Keratinocyte (primary cell): ENCODE results near the gene RANBP3. TPM values are rescaled to one million over a fixed set of nuclear protein-coding genes. Genes with fewer than 3 reads are reported as not detected.
A peak's percentile ranks its signal among the peaks of the same experiment; 100 is the strongest.

Experiments used
- DNase-seq: peaks from one replicate; pipeline ENCODE4 v3.0.0-alpha.2; 2011; ENCODE audit warnings: low read depth, missing footprints, low spot score
- FAIRE-seq: peaks from 2 replicates; lab custom pipeline; 2011; peaks lifted over from hg19 to GRCh38; lab: Jason Lieb, UNC
- H2AFZ ChIP-seq: 2 replicates; pipeline ENCODE4 v1.6.0; 2012; ENCODE audit warnings: low read length, control low read depth, inconsistent platforms; ENCODE audit not compliant: control insufficient read depth
- H3K27ac ChIP-seq: 2 replicates; pipeline ENCODE4 v1.5.1; 2011; ENCODE audit warnings: low read length; ENCODE audit not compliant: control insufficient read depth, insufficient read depth
- H3K27me3 ChIP-seq: 3 replicates; pipeline ENCODE4 v1.6.0; 2011; ENCODE audit warnings: low read length; ENCODE audit not compliant: control insufficient read depth, insufficient read depth; ENCODE audit errors: extremely low read depth
- H3K36me3 ChIP-seq, 2 experiments: 2 replicates in 1 of 2; 3 replicates in 1 of 2; pipeline ENCODE4 v1.5.1; 2011; ENCODE audit warnings: low read length in 2 of 2, mild to moderate bottlenecking in 1 of 2; ENCODE audit not compliant: control insufficient read depth in 2 of 2, insufficient read depth in 2 of 2; ENCODE audit errors: extremely low read depth in 1 of 2
- H3K4me1 ChIP-seq: 3 replicates; pipeline ENCODE4 v1.5.1; 2011; ENCODE audit warnings: low read length; ENCODE audit not compliant: control insufficient read depth, insufficient read depth; ENCODE audit errors: extremely low read depth
- H3K4me2 ChIP-seq: 3 replicates; pipeline ENCODE4 v1.6.0; 2011; ENCODE audit warnings: low read depth, low read length; ENCODE audit not compliant: control insufficient read depth, insufficient read depth; ENCODE audit errors: extremely low read depth
- H3K4me3 ChIP-seq, 3 experiments: fragments of 200-600 bp in 1 of 3; sonication (generic) in 1 of 3; 2 replicates in 2 of 3; 3 replicates in 1 of 3; pipeline ENCODE4 v1.5.1; 2011 to 2016; ENCODE audit warnings: low read length in 3 of 3, mild to moderate bottlenecking in 3 of 3, control low read depth in 2 of 3, inconsistent platforms in 1 of 3, low read depth in 1 of 3, mixed read lengths in 1 of 3, mixed run types in 1 of 3, moderate library complexity in 1 of 3; ENCODE audit not compliant: control insufficient read depth in 2 of 3, insufficient read depth in 2 of 3; ENCODE audit errors: extremely low read depth in 1 of 3
- H3K79me2 ChIP-seq: 2 replicates; pipeline ENCODE4 v1.6.0; 2012; ENCODE audit warnings: low read length; ENCODE audit not compliant: control insufficient read depth, insufficient read depth
- H3K9ac ChIP-seq: 3 replicates; pipeline ENCODE4 v1.6.0; 2011; ENCODE audit warnings: low read length; ENCODE audit not compliant: control insufficient read depth, insufficient read depth; ENCODE audit errors: extremely low read depth
- H3K9me1 ChIP-seq: 3 replicates; pipeline ENCODE4 v1.6.0; 2011; ENCODE audit warnings: low read length; ENCODE audit not compliant: control insufficient read depth, insufficient read depth; ENCODE audit errors: extremely low read depth
- H3K9me3 ChIP-seq: 2 replicates; pipeline ENCODE4 v1.5.1; 2012; ENCODE audit warnings: low read depth, low read length; ENCODE audit not compliant: control insufficient read depth
- H4K20me1 ChIP-seq: 3 replicates; pipeline ENCODE4 v1.6.0; 2011; ENCODE audit warnings: low read length; ENCODE audit not compliant: control insufficient read depth, insufficient read depth; ENCODE audit errors: extremely low read depth
- CTCF ChIP-seq, 3 experiments: IDR thresholded peaks in 1 of 3; conservative IDR thresholded peaks in 1 of 3; optimal IDR thresholded peaks in 1 of 3; 2 replicates in 2 of 3; 3 replicates in 1 of 3; pipeline versions ENCODE3 to v1.5.1; 2011; ENCODE audit warnings: low read length in 3 of 3, mild to moderate bottlenecking in 3 of 3, moderate library complexity in 2 of 3, control low read depth in 1 of 3, inconsistent platforms in 1 of 3; ENCODE audit not compliant: insufficient read depth in 2 of 3; ENCODE audit errors: extremely low read depth in 1 of 3
- EZH2 ChIP-seq: IDR thresholded peaks from one replicate; pipeline ENCODE4 v1.6.1; 2012; ENCODE audit warnings: inconsistent platforms, mild to moderate bottlenecking, low read length, moderate library complexity
- dilution Hi-C: fragments of 300-500 bp; cut with MboI; formaldehyde crosslinking; loops from one replicate; pipeline ENCODE4 v1.7.0; 2020; ENCODE audit warnings: low sequenced_read_pairs; ENCODE audit not compliant: extremely low pct_ligation_motif_present
- polyA plus RNA-seq, 5 experiments: library from polyadenylated mRNA; depleted of rRNA in 3 of 5; stranded (reverse) in 3 of 5; stranded (forward) in 1 of 5; unstranded in 1 of 5; fragments of >200 nt; gene quantifications; 1 replicate in 1 of 5; 2 replicates in 3 of 5; 3 replicates in 1 of 5; pipeline versions ENCODE4 v1.2.1 to v1.2.3, GENCODE V29; 2011 to 2012; ENCODE audit warnings: missing spikeins in 2 of 5, low read depth in 1 of 5, low replicate concordance in 1 of 5

The RANBP3 gene
- polyA plus RNA-seq, 1 donor (not counting 4 experiments of a cell fraction or from before 2014, with no cell fraction given), result 36.4 TPM

GRCh38 chr19:5983367-5983955 is 5.5 kb upstream of the RANBP3 start:
- Histone ChIP-seq H3K9me3 (no peaks in the 10 kb centered on the region), H3K27me3 (no peaks in the 10 kb centered on the region), H3K9ac (no peak overlapping the region), H3K4me2 (no peak overlapping the region), H3K9me1 (no peaks in the 10 kb centered on the region), H3K27ac (no peak overlapping the region), H3K36me3 (no peaks in the 10 kb centered on the region), H3K4me3 (no peak overlapping the region), H2AFZ (no peak overlapping the region), H4K20me1 (no peaks in the 10 kb centered on the region), H3K79me2 (peaks cover 7% of the 10 kb centered on the region), H3K4me1 (peaks cover 23% of the 10 kb centered on the region)
- no peak for FAIRE-seq
- TF ChIP-seq EZH2 (no peak), CTCF (optimal IDR thresholded peaks at IDR 0.05 in 1 of 3, IDR thresholded peaks at IDR 0.05 in 1 of 3, conservative IDR thresholded peaks at IDR 0.05 in 1 of 3; ENCODE audit: extremely low read depth in 1 of 3, insufficient read depth in 2 of 3, low read length in 3 of 3) (no peak)
- dilution Hi-C loops, result no loop called here
- no peak for DNase-seq

GRCh38 chr19:5978606-5979552 is 939 bp upstream of the RANBP3 start:
- dilution Hi-C loops, result no loop called here

More at GRCh38 chr19:5978606-5979552, 939 bp upstream of the RANBP3 start:
- FAIRE-seq (no peak), DNase-seq (no peak)
- Histone ChIP-seq H4K20me1 (peaks cover 10% of the 10 kb centered on the region), H3K9ac (peak overlapping the region; percentile 92), H3K4me2 (peak overlapping the region; percentile 76), H3K27ac (peak overlapping the region; percentile 85), H3K27me3 (no peaks in the 10 kb centered on the region), H2AFZ (peak overlapping the region; percentile 90), H3K36me3 (peaks cover 4 to 10% of the 10 kb centered on the region in 2 experiments), H3K9me1 (no peaks in the 10 kb centered on the region), H3K79me2 (peaks cover 47% of the 10 kb centered on the region), H3K9me3 (no peaks in the 10 kb centered on the region), H3K4me3 (peak overlapping the region; percentile 77 to 97 (median 82)), H3K4me1 (peaks cover 23% of the 10 kb centered on the region)
- TF ChIP-seq EZH2 (no peak), CTCF (optimal IDR thresholded peaks at IDR 0.05 in 1 of 3, IDR thresholded peaks at IDR 0.05 in 1 of 3, conservative IDR thresholded peaks at IDR 0.05 in 1 of 3; ENCODE audit: extremely low read depth in 1 of 3, insufficient read depth in 2 of 3, low read length in 3 of 3) (no peak)
